H1 (cell line): Measurements from ENCODE around the gene PIEZO1. TPM values are rescaled to one million over a fixed set of nuclear protein-coding genes. Genes with fewer than 3 reads are reported as not detected.

Experiments used
- CTCF ChIA-PET: fragments of 300-600 bp; sonication (Branson Sonifier 250); formaldehyde crosslinking; loops from one replicate; lab custom pipeline; 2021; ENCODE audit not compliant: partially characterized antibody; lab: Charles Lee
- POLR2A ChIA-PET: fragments of 300-600 bp; sonication (Branson Sonifier 250); formaldehyde crosslinking; loops from one replicate; lab custom pipeline; 2021; ENCODE audit warnings: inconsistent platforms; ENCODE audit not compliant: partially characterized antibody; lab: Charles Lee
- DNase-seq, 2 experiments: peaks; one replicate each; pipeline versions ENCODE4 v3.0.0 to v3.0.0-alpha.2; 2010 to 2022; ENCODE audit warnings: low spot score in 2 of 2, low read depth in 1 of 2, mixed read lengths in 1 of 2
- FAIRE-seq: peaks from 2 replicates; lab custom pipeline; 2011; peaks lifted over from hg19 to GRCh38; lab: Jason Lieb, UNC
- H2AFZ ChIP-seq: 2 replicates; pipeline ENCODE4 v1.8.1; 2012; ENCODE audit warnings: low read length, inconsistent platforms
- H2AK5ac ChIP-seq: 2 replicates; pipeline ENCODE4 v1.6.1; 2013; ENCODE audit warnings: low read depth, low read length
- H2BK120ac ChIP-seq: replicated peaks from 2 replicates; pipeline ENCODE3; 2013; ENCODE audit warnings: low read depth, low read length, inconsistent platforms
- H2BK12ac ChIP-seq: 2 replicates; pipeline ENCODE4 v1.6.1; 2013; ENCODE audit warnings: low read depth, low read length
- H2BK15ac ChIP-seq: 2 replicates; pipeline ENCODE4 v1.6.1; 2013; ENCODE audit warnings: low read length
- H2BK20ac ChIP-seq: 2 replicates; pipeline ENCODE4 v1.6.1; 2013; ENCODE audit warnings: low read length
- H2BK5ac ChIP-seq: 2 replicates; pipeline ENCODE4 v1.6.1; 2013; ENCODE audit warnings: low read depth, low read length
- H3K14ac ChIP-seq: 2 replicates; pipeline ENCODE4 v1.6.1; 2013; ENCODE audit warnings: inconsistent platforms; ENCODE audit not compliant: insufficient read length
- H3K18ac ChIP-seq: 2 replicates; pipeline ENCODE4 v1.6.1; 2013; ENCODE audit warnings: low read length; ENCODE audit errors: extremely low read depth
- H3K23ac ChIP-seq: 2 replicates; pipeline ENCODE4 v1.6.1; 2013; ENCODE audit warnings: inconsistent platforms; ENCODE audit not compliant: insufficient read length
- H3K23me2 ChIP-seq: 2 replicates; pipeline ENCODE4 v1.6.1; 2013; ENCODE audit warnings: low read depth, low read length
- H3K27ac ChIP-seq: 2 replicates; pipeline ENCODE4 v1.6.1; 2011; ENCODE audit warnings: low read depth, low read length, inconsistent platforms
- H3K27me3 ChIP-seq, 4 experiments: replicated peaks in 1 of 4; 1 replicate in 1 of 4; 2 replicates in 3 of 4; pipeline versions ENCODE4 v1.6.1 to v1.8.1; 2011 to 2013; ENCODE audit warnings: low read length in 3 of 4, mild to moderate bottlenecking in 3 of 4, inconsistent platforms in 2 of 4, mixed read lengths in 2 of 4, moderate library complexity in 1 of 4; ENCODE audit not compliant: control insufficient read depth in 3 of 4, insufficient read depth in 3 of 4; ENCODE audit errors: extremely low read depth in 1 of 4
- H3K36me3 ChIP-seq, 4 experiments: 2 replicates each; pipeline versions ENCODE4 v1.6.1 to v1.8.1; 2011 to 2013; ENCODE audit warnings: mild to moderate bottlenecking in 4 of 4, low read length in 3 of 4, moderate library complexity in 2 of 4, control low read depth in 1 of 4, inconsistent platforms in 1 of 4; ENCODE audit not compliant: insufficient read depth in 4 of 4, control insufficient read depth in 2 of 4
- H3K4ac ChIP-seq: replicated peaks from 2 replicates; pipeline ENCODE3; 2013; ENCODE audit warnings: low read length, low read depth, mixed read lengths, inconsistent platforms; ENCODE audit not compliant: insufficient read length
- H3K4me1 ChIP-seq, 4 experiments: replicated peaks in 1 of 4; 1 replicate in 1 of 4; 2 replicates in 3 of 4; pipeline versions ENCODE4 v1.6.1 to v1.8.1; 2011 to 2013; ENCODE audit warnings: low read length in 3 of 4, inconsistent platforms in 2 of 4, mixed read lengths in 1 of 4; ENCODE audit not compliant: insufficient read depth in 4 of 4, control insufficient read depth in 3 of 4
- H3K4me2 ChIP-seq, 2 experiments: 2 replicates each; pipeline versions ENCODE4 v1.6.1 to v1.8.1; 2011 to 2013; ENCODE audit warnings: low read depth in 2 of 2, low read length in 2 of 2, control low read depth in 1 of 2, inconsistent platforms in 1 of 2, mild to moderate bottlenecking in 1 of 2; ENCODE audit not compliant: insufficient read depth in 1 of 2
- H3K4me3 ChIP-seq, 4 experiments: fragments of 200-600, 300-600 bp in 1 of 4; sonication (generic), shearing (Covaris generic), sonication (Bioruptor Twin) in 1 of 4; 2 replicates each; pipeline versions ENCODE4 v1.5.1 to v1.8.1; 2011 to 2016; ENCODE audit warnings: low read length in 4 of 4, low read depth in 3 of 4, control low read depth in 2 of 4, inconsistent platforms in 2 of 4, mild to moderate bottlenecking in 2 of 4, mixed read lengths in 1 of 4, moderate library complexity in 1 of 4; ENCODE audit not compliant: insufficient read depth in 2 of 4; ENCODE audit errors: extremely low read depth in 1 of 4
- H3K56ac ChIP-seq: replicated peaks from 2 replicates; pipeline ENCODE3; 2013; ENCODE audit warnings: low read depth, mild to moderate bottlenecking, mixed read lengths, low read length, inconsistent platforms; ENCODE audit not compliant: insufficient read length
- H3K79me1 ChIP-seq: 2 replicates; pipeline ENCODE4 v1.6.1; 2013; ENCODE audit warnings: low read depth, low read length, control low read depth
- H3K79me2 ChIP-seq, 2 experiments: 2 replicates each; pipeline versions ENCODE4 v1.6.1 to v1.8.1; 2012 to 2013; ENCODE audit warnings: low read length in 2 of 2, mild to moderate bottlenecking in 2 of 2, inconsistent platforms in 1 of 2; ENCODE audit not compliant: insufficient read depth in 2 of 2, control insufficient read depth in 1 of 2
- H3K9ac ChIP-seq, 4 experiments: replicated peaks in 1 of 4; 1 replicate in 1 of 4; 2 replicates in 3 of 4; pipeline versions ENCODE4 v1.6.1 to v1.8.1; 2011 to 2013; ENCODE audit warnings: low read depth in 3 of 4, low read length in 3 of 4, control low read depth in 2 of 4, mild to moderate bottlenecking in 2 of 4, moderate library complexity in 2 of 4, inconsistent platforms in 1 of 4; ENCODE audit errors: extremely low read depth in 1 of 4
- H3K9me3 ChIP-seq, 2 experiments: 2 replicates each; pipeline versions ENCODE4 v1.6.1 to v1.8.1; 2012 to 2013; ENCODE audit warnings: mild to moderate bottlenecking in 2 of 2, moderate library complexity in 2 of 2, control low read depth in 1 of 2, inconsistent platforms in 1 of 2, low read depth in 1 of 2, low read length in 1 of 2, mixed read lengths in 1 of 2; ENCODE audit not compliant: insufficient read depth in 2 of 2
- H4K20me1 ChIP-seq, 2 experiments: replicated peaks in 1 of 2; 2 replicates each; pipeline versions ENCODE3 to v1.8.1; 2011 to 2013; ENCODE audit warnings: inconsistent platforms in 2 of 2, low read length in 2 of 2, mild to moderate bottlenecking in 1 of 2; ENCODE audit not compliant: insufficient read depth in 2 of 2, control insufficient read depth in 1 of 2
- H4K5ac ChIP-seq: 2 replicates; pipeline ENCODE4 v1.6.1; 2013; ENCODE audit warnings: low read length, low read depth, mixed read lengths, inconsistent platforms; ENCODE audit not compliant: insufficient read length
- H4K8ac ChIP-seq: 2 replicates; pipeline ENCODE4 v1.8.0; 2013; ENCODE audit warnings: mild to moderate bottlenecking, moderate library complexity, low read length, inconsistent platforms; ENCODE audit not compliant: insufficient read depth; ENCODE audit errors: extremely low read depth
- H4K91ac ChIP-seq: replicated peaks from 2 replicates; pipeline ENCODE3; 2013; ENCODE audit warnings: low read length, mixed read lengths, inconsistent platforms; ENCODE audit not compliant: insufficient read length
- CREB1 ChIP-seq: IDR thresholded peaks from 2 replicates; pipeline ENCODE4 v1.6.1; 2012; ENCODE audit warnings: inconsistent platforms
- FOSL1 ChIP-seq: IDR thresholded peaks from 2 replicates; pipeline ENCODE4 v1.6.1; 2011; ENCODE audit warnings: mild to moderate bottlenecking, low read depth, low read length, moderate library complexity; ENCODE audit not compliant: insufficient read depth
- JUND ChIP-seq: IDR thresholded peaks from 2 replicates; pipeline ENCODE4 v1.6.1; 2011; ENCODE audit warnings: mild to moderate bottlenecking, improper control_type of control experiment, low read length
- RAD21 ChIP-seq, 2 experiments: IDR thresholded peaks in 1 of 2; conservative IDR thresholded peaks in 1 of 2; 2 replicates each; pipeline ENCODE4 v1.6.1; 2011; ENCODE audit warnings: low read depth in 2 of 2, low read length in 2 of 2, improper control_type of control experiment in 1 of 2, inconsistent platforms in 1 of 2, mild to moderate bottlenecking in 1 of 2, moderate library complexity in 1 of 2
- SP1 ChIP-seq: IDR thresholded peaks from 2 replicates; pipeline ENCODE4 v1.6.1; 2011; ENCODE audit warnings: low read depth, low read length
- SP4 ChIP-seq: IDR thresholded peaks from 2 replicates; pipeline ENCODE4 v1.6.1; 2012; ENCODE audit warnings: low read length, inconsistent platforms
- WGBS, 2 experiments: shearing (Covaris generic) in 1 of 2; methylation state at CpG; one replicate each; pipeline versions ENCODE4 v1.1.6 to v1.1.7; 2013 to 2015; ENCODE audit warnings: low lambda C conversion rate in 2 of 2, mixed read lengths in 2 of 2, inconsistent platforms in 1 of 2, low coverage in 1 of 2, missing lambda C conversion rate in 1 of 2; ENCODE audit not compliant: insufficient replicate concordance in 2 of 2, insufficient coverage in 1 of 2, insufficient read length in 1 of 2; ENCODE audit errors: extremely low coverage in 1 of 2, missing lambda C conversion rate in 1 of 2; 5-methylcytosine and 5-hydroxymethylcytosine counted together
- polyA plus RNA-seq, 7 experiments: library from polyadenylated mRNA; depleted of rRNA in 3 of 7; stranded (reverse) in 5 of 7; unstranded in 2 of 7; fragments of >200 nt in 5 of 7; fragments of 200-250 nt in 2 of 7; gene quantifications; 1 replicate in 5 of 7; 2 replicates in 1 of 7; 4 replicates in 1 of 7; pipeline versions ENCODE4 v1.2.1 to v1.2.3, GENCODE V29; 2011 to 2013; ENCODE audit warnings: missing spikeins in 2 of 7, mixed read lengths in 2 of 7
- total RNA-seq: library from RNA; stranded (reverse); fragmentation: NEBNext Ultra II Directional; extraction: Animal tissue kit (Norgen Biotek cat#: 25700); gene quantifications from 2 replicates; pipeline ENCODE4 v1.2.1, GENCODE V29; 2021
- TF ChIP-seq, protein P1 (sequence below), 3 experiments: IDR thresholded peaks; 1 replicate in 2 of 3; 2 replicates in 1 of 3; pipeline versions ENCODE4 v1.5.1 to v1.6.1; 2011; ENCODE audit warnings: low read length in 3 of 3, mild to moderate bottlenecking in 3 of 3, inconsistent platforms in 2 of 3, low read depth in 1 of 3, moderate library complexity in 1 of 3; ENCODE audit not compliant: insufficient read depth in 1 of 3; ENCODE audit errors: control extremely low read depth in 1 of 3
- TF ChIP-seq, protein P2 (sequence below): IDR thresholded peaks from 2 replicates; pipeline ENCODE4 v1.6.1; 2012; ENCODE audit warnings: inconsistent platforms

Gene PIEZO1
- total and polyA plus RNA-seq, 2 of the 8 experiments (the other 6 are each of a cell fraction or from before 2014, with no cell fraction given) = 42.3 to 67.5 TPM

DNA sequence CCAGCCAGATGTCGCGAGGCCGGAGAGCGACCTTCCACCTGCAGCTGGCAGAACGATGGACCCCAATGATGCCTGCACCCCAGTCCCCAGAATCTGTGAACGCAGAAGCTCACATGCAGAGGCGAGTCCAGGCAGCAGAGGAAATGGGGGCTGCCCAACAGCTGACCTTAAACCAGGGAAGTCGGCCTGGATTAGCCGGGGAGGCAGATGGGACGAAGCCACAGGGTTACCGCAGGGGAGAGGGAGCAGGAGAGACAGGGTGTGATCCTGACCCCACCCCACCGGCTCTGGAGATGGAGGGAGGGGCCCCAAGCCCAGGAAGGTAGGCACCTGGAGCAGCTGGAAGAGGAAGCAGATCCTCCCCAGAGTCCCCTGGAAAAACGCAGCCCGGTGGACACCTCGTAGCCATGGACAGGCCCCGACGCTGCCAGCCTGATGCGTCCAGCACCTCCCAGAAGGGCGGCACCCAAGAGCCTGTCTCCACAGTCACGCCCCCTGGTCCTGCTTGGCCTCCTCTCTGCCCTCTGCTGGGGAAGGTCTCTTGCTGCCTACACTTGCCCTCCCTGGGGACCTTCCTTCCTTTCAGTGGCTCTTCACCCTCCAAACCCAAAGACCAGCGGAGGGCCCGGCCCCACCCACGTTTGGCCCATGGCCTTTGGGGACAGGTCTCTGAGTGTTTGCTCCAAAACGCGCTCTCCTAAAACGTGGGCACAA is 37.3 kb downstream of the PIEZO1 start:
- Histone ChIP-seq H3K4me2 (no peak overlapping the region), H2AFZ (no peak overlapping the region), H3K56ac (no peak overlapping the region), H3K23ac (no peak overlapping the region), H3K27ac (no peak overlapping the region), H2BK15ac (0 out of 2 replicates have a peak overlapping the region, but pooled peaks have one; percentile 46), H4K20me1 (peaks cover 0 to 5% of the 10 kb centered on the region in 2 experiments), H2BK120ac (no peak overlapping the region), H3K4me3 (no peak overlapping the region), H2BK20ac (no peak overlapping the region), H3K4ac (no peak overlapping the region), H3K23me2 (no peaks in the 10 kb centered on the region), H2BK5ac (no peak overlapping the region), H3K79me2 (no peaks in the 10 kb centered on the region), H4K8ac (no peak overlapping the region), H3K27me3 (no peaks in the 10 kb centered on the region), H3K18ac (no peak overlapping the region), H3K4me1 (peaks cover 0 to 11% (median 6%) of the 10 kb centered on the region in 4 experiments; a peak in 4 of 7 replicates), H2BK12ac (no peak overlapping the region), H2AK5ac (no peak overlapping the region), H4K5ac (no peak overlapping the region), H3K9me3 (no peaks in the 10 kb centered on the region), H3K14ac (no peak overlapping the region), H3K79me1 (no peaks in the 10 kb centered on the region), H4K91ac (peak overlapping the region; percentile 69), H3K36me3 (no peaks in the 10 kb centered on the region), H3K9ac (no peak overlapping the region)
- CTCF ChIA-PET = interaction anchor here (0.7 to 25.0 kb wide), 19 partner anchors 11 to 390 kb away, joined by 3 to 251 read pairs (median 4); no protein-coding TSS in a partner anchor
- FAIRE-seq (peak; percentile 58), DNase-seq (peak; percentile 46 to 87)
- WGBS, 2 experiments = 79% methylated on average over 26 of the region's 26 CpGs; no CpG with 5 or more reads in 1 of the 2 experiments
- POLR2A ChIA-PET = interaction anchor here (0.9 to 2.1 kb wide), 4 partner anchors 25 to 59 kb away, joined by 3 to 6 read pairs (median 3); no protein-coding TSS in a partner anchor
- TF ChIP-seq SP4 (0 out of 2 replicates have a peak, but pooled peaks have one; percentile 76), JUND (0 out of 2 replicates have a peak, but pooled peaks have one; percentile 38), RAD21 (IDR thresholded peaks at IDR 0.05 in 1 of 2, conservative IDR thresholded peaks at IDR 0.05 in 1 of 2; ENCODE audit: low read depth in 2 of 2, low read length in 2 of 2) (peak; percentile 35 to 51; a peak in 3 of 4 replicates), CREB1 (peak; percentile 50; the same call in 1 of the 2 replicates), FOSL1 (0 out of 2 replicates have a peak, but pooled peaks have one; percentile 51), SP1 (peak; percentile 38; the same call in 1 of the 2 replicates)
- TF ChIP-seq, protein P1, sequence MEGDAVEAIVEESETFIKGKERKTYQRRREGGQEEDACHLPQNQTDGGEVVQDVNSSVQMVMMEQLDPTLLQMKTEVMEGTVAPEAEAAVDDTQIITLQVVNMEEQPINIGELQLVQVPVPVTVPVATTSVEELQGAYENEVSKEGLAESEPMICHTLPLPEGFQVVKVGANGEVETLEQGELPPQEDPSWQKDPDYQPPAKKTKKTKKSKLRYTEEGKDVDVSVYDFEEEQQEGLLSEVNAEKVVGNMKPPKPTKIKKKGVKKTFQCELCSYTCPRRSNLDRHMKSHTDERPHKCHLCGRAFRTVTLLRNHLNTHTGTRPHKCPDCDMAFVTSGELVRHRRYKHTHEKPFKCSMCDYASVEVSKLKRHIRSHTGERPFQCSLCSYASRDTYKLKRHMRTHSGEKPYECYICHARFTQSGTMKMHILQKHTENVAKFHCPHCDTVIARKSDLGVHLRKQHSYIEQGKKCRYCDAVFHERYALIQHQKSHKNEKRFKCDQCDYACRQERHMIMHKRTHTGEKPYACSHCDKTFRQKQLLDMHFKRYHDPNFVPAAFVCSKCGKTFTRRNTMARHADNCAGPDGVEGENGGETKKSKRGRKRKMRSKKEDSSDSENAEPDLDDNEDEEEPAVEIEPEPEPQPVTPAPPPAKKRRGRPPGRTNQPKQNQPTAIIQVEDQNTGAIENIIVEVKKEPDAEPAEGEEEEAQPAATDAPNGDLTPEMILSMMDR (IDR thresholded peaks at IDR 0.05; ENCODE audit: control extremely low read depth in 1 of 3, insufficient read depth in 1 of 3, low read depth in 1 of 3, low read length in 3 of 3) = peak; percentile 97 to 99 (median 98)
- TF ChIP-seq, protein P2, sequence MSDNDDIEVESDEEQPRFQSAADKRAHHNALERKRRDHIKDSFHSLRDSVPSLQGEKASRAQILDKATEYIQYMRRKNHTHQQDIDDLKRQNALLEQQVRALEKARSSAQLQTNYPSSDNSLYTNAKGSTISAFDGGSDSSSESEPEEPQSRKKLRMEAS = peak; percentile 33; the same call in 1 of the 2 replicates
